Calu3 (cell line): ENCODE results near the gene PLXNA2. TPM values are rescaled to one million over a fixed set of nuclear protein-coding genes. Genes with fewer than 3 reads are reported as not detected.
A peak's percentile ranks its signal among the peaks of the same experiment; 100 is the strongest.

Source experiments
- BruUV-seq: library from RNA; stranded (reverse); fragments of 400-500 nt; replicated peaks from 2 replicates; lab custom pipeline; 2021; lab: Mats Ljungman, UMichigan
- CTCF ChIA-PET: fragments of 300-600 bp; sonication (Branson Sonifier 250); formaldehyde crosslinking; loops from one replicate; lab custom pipeline; 2022; ENCODE audit warnings: antibody characterized with exemption; lab: Charles Lee
- DNase-seq: peaks from one replicate; pipeline ENCODE4 v3.0.0; 2022
- H3K27ac Mint-ChIP-seq: one replicate; pipeline ENCODE4 v1.8.0; 2022; ENCODE audit warnings: mixed read lengths; ENCODE audit not compliant: unreplicated experiment
- H3K27me3 Mint-ChIP-seq: one replicate; pipeline ENCODE4 v1.8.0; 2022; ENCODE audit warnings: mixed read lengths; ENCODE audit not compliant: unreplicated experiment
- H3K36me3 Mint-ChIP-seq: one replicate; pipeline ENCODE4 v1.8.0; 2022; ENCODE audit warnings: mild to moderate bottlenecking, moderate library complexity, mixed read lengths; ENCODE audit not compliant: insufficient read depth, unreplicated experiment
- H3K4me1 Mint-ChIP-seq: one replicate; pipeline ENCODE4 v1.8.0; 2022; ENCODE audit warnings: mild to moderate bottlenecking, low read depth, mixed read lengths; ENCODE audit not compliant: unreplicated experiment
- H3K4me3 Mint-ChIP-seq: one replicate; pipeline ENCODE4 v1.8.0; 2022; ENCODE audit warnings: mild to moderate bottlenecking, low read depth, moderate library complexity, mixed read lengths; ENCODE audit not compliant: unreplicated experiment
- H3K9me3 Mint-ChIP-seq: one replicate; pipeline ENCODE4 v1.8.0; 2022; ENCODE audit warnings: low read depth, mixed read lengths; ENCODE audit not compliant: unreplicated experiment
- intact Hi-C: fragments of 100-400 bp; cut with micrococcal nuclease; formaldehyde crosslinking; loops from one replicate; pipeline ENCODE4 v1.10.0; 2022; ENCODE audit not compliant: unreplicated experiment
- total RNA-seq: library from RNA; stranded (reverse); gene quantifications from 2 replicates; pipeline ENCODE4 v1.2.3, GENCODE V29; 2022
- TF ChIP-seq, protein P1 (sequence below): fragments of 200-600 bp; IDR thresholded peaks from one replicate; pipeline ENCODE4 v1.8.0; 2022; ENCODE audit warnings: antibody characterized with exemption; ENCODE audit not compliant: unreplicated experiment

The PLXNA2 gene
- total RNA-seq, 1 experiment from 2014 or later = 16.2 TPM

DNA sequence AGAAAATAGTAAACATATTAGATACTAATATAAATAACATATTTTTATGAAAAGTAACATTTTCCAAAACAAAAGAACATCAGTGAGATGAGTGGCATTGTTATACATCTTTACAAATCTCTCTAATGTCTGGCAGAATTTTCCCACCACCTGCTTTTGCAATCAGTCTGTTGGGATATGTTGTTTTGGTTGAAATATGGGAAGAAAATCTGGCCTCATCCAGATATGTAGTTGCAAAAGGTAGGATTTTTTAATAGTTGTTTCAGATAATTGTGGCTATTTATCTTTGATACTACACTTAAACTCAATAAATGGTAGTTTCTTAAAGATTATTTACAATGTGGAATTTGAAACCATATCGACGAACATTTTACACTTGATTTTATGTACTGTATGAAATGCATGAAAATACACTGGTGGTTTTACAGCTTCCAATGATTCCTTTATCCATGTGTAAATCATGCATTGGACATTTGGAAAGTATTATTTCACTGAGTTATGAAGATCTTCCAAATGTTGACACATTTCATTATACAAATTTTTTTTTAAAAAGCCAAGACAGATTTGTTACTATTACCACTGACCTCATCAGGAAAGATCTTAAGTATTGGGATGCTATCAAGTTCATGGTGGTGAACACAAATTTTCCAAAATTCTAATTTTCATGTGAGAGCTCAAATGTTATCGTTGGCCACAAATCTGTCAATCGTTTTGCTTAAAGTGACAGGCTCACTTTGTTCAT lies 259.2 kb downstream of the PLXNA2 start:
- intact Hi-C loops = no loop called here
- no TSS peak for BruUV-seq
- Mint-ChIP-seq H3K36me3 (no peaks in the 10 kb centered on the region), H3K4me3 (no peak overlapping the region), H3K4me1 (no peaks in the 10 kb centered on the region), H3K27me3 (peaks cover 78% of the 10 kb centered on the region), H3K27ac (no peak overlapping the region), H3K9me3 (no peaks in the 10 kb centered on the region)
- DNase-seq = no peak
- TF ChIP-seq, protein P1, sequence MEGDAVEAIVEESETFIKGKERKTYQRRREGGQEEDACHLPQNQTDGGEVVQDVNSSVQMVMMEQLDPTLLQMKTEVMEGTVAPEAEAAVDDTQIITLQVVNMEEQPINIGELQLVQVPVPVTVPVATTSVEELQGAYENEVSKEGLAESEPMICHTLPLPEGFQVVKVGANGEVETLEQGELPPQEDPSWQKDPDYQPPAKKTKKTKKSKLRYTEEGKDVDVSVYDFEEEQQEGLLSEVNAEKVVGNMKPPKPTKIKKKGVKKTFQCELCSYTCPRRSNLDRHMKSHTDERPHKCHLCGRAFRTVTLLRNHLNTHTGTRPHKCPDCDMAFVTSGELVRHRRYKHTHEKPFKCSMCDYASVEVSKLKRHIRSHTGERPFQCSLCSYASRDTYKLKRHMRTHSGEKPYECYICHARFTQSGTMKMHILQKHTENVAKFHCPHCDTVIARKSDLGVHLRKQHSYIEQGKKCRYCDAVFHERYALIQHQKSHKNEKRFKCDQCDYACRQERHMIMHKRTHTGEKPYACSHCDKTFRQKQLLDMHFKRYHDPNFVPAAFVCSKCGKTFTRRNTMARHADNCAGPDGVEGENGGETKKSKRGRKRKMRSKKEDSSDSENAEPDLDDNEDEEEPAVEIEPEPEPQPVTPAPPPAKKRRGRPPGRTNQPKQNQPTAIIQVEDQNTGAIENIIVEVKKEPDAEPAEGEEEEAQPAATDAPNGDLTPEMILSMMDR = no peak
- CTCF ChIA-PET = no interaction called here

DNA sequence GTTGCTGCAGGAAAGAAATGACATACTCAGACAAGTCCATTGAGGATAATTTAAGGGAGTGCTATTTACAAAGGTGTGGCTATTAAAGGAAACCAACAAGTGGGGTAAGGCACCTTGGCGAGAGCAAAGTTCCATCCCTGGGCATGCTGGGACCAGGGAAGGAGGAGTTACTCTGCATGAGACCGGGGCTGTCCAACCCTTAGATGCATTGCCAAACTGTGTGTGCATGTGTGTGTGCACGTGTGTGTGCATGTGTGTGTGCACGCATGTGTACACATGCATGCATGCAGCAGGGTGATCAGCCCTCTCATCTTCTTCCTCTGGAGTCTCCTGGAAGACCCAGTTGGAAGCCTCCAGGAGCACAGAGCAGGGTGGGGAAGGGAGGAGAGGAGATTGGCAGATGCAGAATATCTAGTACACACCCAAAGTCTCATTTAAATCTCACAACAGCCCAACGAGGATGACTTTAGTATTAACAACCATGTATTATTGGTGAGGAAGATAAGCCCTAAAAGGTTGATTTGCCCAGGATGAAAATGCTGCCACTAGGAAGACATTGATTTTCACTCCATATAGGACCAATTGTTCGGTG lies 261.0 kb downstream of the PLXNA2 start:
- H3K4me1 Mint-ChIP-seq = no peaks in the 10 kb centered on the region
- CTCF ChIA-PET = interaction anchor here (1.2 kb wide), 1 partner anchor 15 kb away, joined by 5 read pairs; no protein-coding TSS in a partner anchor
- H3K9me3 Mint-ChIP-seq = no peaks in the 10 kb centered on the region
- BruUV-seq = no TSS peak
- TF ChIP-seq, protein P1 = no peak
- H3K36me3 Mint-ChIP-seq = no peaks in the 10 kb centered on the region
- peaks cover 76% of the 10 kb centered on the region for H3K27me3 Mint-ChIP-seq
- intact Hi-C loops = no loop called here
- H3K27ac Mint-ChIP-seq = no peak overlapping the region
- H3K4me3 Mint-ChIP-seq = no peak overlapping the region
- no peak for DNase-seq

DNA sequence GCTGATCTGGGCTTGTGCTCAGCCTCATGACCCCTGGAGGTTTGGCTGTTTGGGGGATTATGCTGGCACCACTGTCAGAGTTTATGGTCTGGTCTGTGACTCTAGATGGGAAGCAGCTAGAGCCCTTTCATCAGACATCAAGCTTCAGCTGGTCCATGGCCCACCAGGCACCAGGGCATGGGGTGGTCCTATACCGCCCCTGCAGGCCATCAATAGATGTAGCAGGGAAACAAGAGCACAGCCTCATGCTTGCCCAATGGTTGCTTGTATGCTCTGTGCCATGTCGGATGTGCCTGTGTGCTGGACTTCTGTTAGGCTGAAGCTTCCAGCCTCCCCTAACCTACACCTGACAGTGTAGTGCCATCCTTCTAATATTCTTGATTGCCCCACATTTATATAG lies 262.2 kb downstream of the PLXNA2 start:
- intact Hi-C loops = no loop called here
- CTCF ChIA-PET = interaction anchor here (0.7 to 2.1 kb wide), 3 partner anchors 97 to 116 kb away, joined by 3 to 6 read pairs (median 5); no protein-coding TSS in a partner anchor
- TF ChIP-seq, protein P1 = peak; percentile 62
- no peaks in the 10 kb centered on the region for H3K4me1 Mint-ChIP-seq
- peaks cover 65% of the 10 kb centered on the region for H3K27me3 Mint-ChIP-seq
- H3K4me3 Mint-ChIP-seq = no peak overlapping the region
- H3K9me3 Mint-ChIP-seq = no peaks in the 10 kb centered on the region
- H3K27ac Mint-ChIP-seq = no peak overlapping the region
- peak; percentile 17 for DNase-seq
- BruUV-seq = no TSS peak
- no peaks in the 10 kb centered on the region for H3K36me3 Mint-ChIP-seq

DNA sequence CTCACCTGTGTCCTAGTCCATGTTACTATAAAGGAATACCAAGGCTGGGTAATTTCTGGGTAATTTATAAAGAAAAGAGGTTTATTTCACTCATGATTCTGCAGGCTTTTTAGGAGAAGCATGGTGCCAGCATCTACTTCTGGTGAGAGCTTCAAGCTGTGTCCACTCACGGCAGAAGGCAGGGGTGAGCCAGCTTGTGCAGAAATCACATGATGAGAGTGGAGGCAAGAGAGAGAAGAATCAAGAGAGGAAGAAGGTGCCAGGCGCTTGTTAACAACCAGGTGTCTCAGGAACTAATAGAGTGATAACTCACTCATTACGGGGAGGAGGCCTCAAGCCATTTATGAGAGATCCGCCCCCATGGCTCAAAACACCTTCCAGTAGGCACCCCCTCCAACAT lies 265.7 kb downstream of the PLXNA2 start:
- BruUV-seq = no TSS peak
- H3K27me3 Mint-ChIP-seq = peaks cover 80% of the 10 kb centered on the region

More for the DNA sequence above, 265.7 kb downstream of the PLXNA2 start:
- Mint-ChIP-seq H3K4me3 (no peak overlapping the region), H3K36me3 (no peaks in the 10 kb centered on the region), H3K27ac (no peak overlapping the region), H3K4me1 (no peaks in the 10 kb centered on the region), H3K9me3 (no peaks in the 10 kb centered on the region)
- intact Hi-C loops = no loop called here
- TF ChIP-seq, protein P1 = no peak
- no peak for DNase-seq
- CTCF ChIA-PET = no interaction called here
